ENCODE measurements around the gene SULT2A1.
A peak's percentile ranks its signal among the peaks of the same experiment; 100 is the strongest.
"Not testable (repeated sequence)": the region's sequence is repeated elsewhere in the genome, so short reads cannot be mapped to it uniquely, and the experiment has no call there.

SULT2A1 gene, protein sequence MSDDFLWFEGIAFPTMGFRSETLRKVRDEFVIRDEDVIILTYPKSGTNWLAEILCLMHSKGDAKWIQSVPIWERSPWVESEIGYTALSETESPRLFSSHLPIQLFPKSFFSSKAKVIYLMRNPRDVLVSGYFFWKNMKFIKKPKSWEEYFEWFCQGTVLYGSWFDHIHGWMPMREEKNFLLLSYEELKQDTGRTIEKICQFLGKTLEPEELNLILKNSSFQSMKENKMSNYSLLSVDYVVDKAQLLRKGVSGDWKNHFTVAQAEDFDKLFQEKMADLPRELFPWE

DNA sequence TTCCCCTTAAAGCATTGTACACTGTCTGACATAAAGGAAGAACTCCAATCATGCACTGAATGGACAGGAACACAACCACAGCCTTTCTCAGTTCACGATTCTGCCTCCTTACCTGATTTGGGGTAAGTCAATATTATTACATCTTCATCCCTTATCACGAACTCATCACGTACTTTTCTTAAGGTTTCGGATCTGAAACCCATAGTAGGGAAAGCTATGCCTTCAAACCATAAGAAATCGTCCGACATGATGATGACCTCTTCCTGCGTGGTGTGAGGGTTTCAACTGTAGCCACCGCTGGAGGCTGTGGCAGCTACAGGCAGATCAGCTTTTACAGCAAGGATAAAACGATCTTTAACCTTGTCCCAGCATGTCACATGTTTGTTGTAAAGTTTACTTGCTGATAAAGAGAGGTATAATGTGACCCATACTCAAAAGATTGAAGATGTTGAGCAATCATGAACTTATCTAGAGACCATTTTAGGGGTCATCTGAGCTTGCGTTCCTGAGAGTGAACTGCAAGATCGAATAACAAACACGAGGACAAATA lies at the start of gene SULT2A1:
Gene SULT2A1 (minus strand): TSS at position 306 of the 550 bp plus-strand sequence. CDS start 58 bp downstream, at position 248.
- DNase-seq = no peak

DNA sequence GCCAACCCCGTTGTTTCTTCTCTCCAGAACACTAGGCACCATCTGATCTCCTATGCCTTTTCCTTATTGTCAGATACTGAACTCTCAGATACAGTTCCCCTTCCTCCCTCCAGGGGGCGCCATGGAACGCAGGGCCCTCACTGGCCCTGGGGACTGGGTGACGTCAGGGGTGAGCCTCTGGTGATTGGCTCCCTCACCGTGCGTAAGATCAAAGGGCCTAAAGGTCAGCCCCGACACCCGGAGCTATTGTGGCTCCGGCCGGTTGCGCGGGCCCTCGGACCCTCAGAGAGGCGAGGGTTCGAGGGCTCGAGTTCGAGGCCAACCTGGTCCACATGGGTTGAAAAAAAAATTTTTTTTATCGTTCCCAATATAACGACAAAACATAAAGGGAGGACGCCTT lies 42.5 kb upstream of the SULT2A1 start:
- not testable (repeated sequence) for DNase-seq

DNA sequence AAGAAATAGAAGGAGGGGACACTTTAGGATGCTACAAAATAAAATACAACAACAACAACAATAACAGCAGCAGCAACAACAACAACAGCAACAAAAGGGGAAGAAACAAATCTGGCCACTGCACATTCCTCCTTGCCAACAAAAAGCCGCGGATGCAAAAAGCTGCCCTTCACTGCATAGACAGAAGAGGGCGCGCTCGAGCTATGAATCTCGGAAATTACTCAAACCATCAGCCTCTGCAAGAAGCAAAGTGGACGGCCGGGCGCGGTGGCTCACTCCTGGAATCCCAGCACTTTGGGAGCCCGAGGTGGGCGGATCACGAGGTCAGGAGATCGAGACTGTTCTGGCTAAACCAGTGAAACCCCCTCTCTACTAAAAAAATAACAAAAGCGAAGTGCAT lies 34.0 kb upstream of the SULT2A1 start:
- DNase-seq = not testable (repeated sequence)

DNA sequence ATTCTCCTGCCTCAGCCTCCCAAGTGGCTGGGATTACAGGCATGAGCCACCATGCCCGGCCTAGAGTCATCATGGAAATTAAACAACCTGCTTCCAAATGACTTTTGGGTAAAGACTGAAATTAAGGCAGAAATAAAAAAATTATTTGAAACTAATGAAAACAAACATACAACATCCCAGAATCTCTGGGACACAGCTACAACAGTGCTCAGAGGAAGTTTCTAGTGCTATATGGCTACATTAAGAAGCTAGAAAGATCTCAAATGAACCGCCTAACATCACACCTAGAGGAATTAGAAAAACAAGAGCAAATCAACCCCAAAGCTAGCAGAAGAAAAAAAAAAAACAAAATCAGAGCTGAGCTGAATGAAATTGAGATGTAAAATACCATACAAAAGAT lies 24.1 kb upstream of the SULT2A1 start:
- DNase-seq = not testable (repeated sequence)

DNA sequence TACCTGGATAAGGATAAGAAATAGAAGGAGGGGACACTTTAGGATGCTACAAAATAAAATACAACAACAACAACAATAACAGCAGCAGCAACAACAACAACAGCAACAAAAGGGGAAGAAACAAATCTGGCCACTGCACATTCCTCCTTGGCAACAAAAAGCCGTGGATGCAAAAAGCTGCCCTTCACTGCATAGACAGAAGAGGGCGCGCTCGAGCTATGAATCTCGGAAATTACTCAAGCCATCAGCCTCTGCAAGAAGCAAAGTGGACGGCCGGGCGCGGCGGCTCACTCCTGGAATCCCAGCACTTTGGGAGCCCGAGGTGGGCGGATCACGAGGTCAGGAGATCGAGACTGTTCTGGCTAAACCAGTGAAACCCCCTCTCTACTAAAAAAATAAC lies 23.2 kb upstream of the SULT2A1 start:
- DNase-seq = not testable (repeated sequence)

DNA sequence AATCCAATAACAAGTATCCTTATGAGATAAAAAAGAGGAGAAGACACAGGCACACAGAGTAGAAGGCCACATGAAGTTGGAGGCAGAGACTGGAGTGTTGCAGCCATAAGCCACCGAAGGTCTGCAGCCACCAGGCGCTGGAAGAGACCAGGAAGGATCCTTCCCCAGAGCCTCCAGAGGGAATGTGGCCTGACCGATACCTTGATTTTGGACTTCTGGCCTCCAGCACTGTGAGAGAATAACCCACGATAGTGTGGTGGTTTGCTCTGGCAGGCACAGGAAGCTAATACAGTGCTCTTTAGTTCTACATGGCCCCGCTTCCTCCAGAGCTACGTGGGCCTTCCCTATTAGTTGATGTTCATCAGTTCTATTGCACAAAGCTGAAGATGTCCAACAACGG lies 15.3 kb upstream of the SULT2A1 start:
- no peak for DNase-seq

DNA sequence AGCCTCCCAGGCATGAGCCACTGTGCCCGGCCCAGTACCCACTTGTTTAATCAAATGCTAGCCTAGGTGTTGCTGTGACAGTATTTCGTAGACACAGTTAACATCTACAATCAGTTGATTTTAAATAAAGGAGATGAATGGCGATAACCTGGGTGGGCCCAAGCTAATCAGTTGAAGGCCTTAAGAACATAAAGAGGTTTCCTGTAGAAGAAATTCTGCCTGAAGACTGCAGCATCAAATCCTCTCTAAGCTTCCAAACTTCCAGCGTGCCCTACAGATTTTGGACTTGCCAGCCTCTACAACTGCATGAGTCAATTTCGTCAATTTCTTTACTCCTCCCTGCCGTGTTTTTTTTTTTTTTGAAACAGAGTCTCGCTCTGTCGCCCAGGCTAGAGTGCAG lies 13.2 kb upstream of the SULT2A1 start:
- no peak for DNase-seq

DNA sequence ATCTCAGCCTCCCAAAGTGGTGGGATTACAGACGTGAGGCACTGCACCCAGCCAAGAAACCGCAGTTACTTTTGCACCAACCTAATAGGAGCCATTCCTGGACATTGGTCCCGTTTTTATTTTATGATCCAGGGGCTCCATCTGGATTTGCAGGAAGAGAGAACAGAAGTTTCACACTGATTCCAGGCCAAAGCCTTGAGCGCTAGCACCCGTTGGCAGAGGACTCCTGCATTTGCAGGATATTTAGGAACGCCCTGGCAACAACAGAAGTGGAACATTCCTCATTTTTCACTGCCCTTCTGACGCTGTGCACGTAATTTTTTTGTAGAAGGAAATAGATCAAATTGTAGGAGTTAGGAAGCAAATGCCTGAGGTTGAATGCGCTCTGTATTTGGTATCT lies 11.7 kb upstream of the SULT2A1 start:
- no peak for DNase-seq

DNA sequence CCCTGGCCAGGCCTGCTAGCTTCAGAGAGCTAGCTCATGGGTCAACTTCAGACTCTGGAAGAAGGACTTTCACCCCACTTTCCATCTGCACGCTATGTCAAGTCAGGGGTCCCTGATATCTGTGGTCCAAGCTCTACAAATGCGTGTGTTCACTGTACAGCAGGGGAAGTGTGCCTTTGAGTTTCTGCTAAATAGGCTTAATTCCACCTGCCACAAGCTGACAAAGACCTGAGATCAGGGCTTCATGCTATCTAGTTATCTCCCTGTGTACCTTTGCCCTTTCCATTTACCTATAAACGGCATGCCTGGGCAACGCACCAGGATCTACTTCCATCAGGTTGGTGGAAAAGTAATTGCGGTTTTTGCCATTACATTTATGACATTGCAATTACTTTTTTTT lies 10.7 kb upstream of the SULT2A1 start:
- no peak for DNase-seq

DNA sequence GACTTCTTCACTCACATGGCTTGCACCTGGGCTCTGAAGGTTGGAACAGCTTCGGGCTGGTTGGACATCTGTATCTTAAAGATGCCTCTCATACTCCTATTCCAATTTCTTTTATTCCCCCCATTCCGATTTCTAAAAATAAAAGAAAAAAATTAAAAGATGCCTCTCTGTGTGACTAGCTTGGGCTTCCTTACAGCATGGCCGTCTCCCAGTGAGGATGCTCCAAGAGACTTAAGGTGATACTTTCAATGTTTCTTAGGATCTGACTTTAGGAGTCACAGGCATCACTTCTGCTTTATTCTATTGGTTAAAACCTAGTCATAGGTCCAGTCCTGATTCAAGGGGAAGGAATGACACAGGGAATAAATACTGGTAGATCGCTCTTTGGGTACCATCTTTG lies 9.9 kb upstream of the SULT2A1 start:
- DNase-seq = no peak

DNA sequence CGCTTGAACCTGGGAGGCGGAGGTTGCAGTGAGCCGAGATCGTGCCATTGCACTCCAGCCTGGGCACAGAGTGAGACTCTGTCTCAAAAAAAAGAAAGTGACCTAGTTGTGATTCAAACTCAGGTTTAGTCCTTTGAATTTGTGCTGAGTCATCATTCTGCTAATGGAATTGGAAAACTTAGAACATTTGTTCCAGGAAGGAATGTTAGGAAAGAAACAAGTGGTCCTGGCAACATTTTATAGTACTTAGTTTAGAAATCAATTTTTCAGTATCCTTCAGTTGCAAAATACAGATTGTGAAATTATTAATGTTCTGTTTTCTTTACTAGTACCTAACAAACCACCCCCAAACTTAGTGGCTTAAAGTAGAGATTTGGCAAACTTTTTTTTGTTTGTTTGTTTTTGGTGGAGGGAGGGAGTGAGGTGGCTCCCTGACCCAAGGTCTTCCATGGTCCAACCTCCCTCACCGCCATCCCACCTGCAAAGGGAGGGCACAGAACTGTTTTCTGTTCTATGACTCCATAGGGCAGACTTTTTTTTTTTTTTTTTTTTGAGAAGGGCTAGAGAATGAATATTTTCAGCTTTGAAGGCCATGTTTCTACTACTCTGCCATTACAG lies 9.2 kb upstream of the SULT2A1 start:
- DNase-seq = no peak

DNA sequence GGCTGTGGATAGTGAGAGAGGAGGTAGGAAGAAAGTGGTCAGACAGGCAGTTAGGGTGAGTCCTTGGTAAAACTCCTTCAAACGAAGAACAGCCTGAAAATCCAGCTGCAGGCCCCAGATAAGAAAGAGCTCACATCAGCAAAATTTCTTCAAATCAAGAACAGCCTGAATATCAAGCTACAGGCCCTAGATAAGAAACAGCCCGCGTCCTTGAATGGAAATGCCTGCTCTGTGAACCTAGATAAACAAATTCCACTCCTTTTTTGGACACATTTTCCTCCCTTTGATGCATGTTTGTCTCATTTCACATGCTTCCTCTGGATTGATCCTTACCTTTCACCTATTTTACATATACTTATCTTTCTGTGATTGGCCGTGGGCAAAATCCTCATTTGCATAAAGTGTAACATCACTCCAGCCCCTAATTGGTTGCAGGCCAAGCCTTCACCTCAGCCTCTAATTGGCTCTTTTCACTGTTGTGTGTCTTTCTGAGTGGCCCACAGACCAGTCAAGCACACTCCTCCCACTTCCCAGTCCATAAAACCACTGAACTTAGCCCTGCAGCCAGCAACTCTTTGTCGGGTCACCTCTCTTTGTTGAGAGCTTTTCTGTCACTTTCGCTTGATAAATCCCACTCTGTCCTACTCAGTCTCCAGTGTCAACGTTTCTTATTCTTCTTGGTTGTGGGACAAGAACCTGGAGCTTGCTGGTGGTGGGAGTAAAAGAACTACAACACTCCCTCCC lies 6.0 kb upstream of the SULT2A1 start:
- DNase-seq = no peak

DNA sequence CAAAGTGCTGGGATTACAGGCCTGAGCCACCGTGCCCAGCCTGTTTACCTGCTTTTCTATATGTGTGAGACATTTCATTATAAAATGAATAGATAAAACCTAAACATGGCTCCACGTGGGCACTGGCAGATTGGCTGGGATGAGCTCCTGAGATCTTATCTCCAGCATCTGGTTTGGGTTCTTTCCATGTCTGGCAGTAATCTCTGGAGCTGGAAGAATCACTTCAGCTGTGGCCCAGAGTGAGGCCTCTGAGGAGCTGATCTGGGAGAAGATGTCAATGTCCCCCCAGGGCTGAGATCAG lies 5.5 kb upstream of the SULT2A1 start:
- DNase-seq = no peak

DNA sequence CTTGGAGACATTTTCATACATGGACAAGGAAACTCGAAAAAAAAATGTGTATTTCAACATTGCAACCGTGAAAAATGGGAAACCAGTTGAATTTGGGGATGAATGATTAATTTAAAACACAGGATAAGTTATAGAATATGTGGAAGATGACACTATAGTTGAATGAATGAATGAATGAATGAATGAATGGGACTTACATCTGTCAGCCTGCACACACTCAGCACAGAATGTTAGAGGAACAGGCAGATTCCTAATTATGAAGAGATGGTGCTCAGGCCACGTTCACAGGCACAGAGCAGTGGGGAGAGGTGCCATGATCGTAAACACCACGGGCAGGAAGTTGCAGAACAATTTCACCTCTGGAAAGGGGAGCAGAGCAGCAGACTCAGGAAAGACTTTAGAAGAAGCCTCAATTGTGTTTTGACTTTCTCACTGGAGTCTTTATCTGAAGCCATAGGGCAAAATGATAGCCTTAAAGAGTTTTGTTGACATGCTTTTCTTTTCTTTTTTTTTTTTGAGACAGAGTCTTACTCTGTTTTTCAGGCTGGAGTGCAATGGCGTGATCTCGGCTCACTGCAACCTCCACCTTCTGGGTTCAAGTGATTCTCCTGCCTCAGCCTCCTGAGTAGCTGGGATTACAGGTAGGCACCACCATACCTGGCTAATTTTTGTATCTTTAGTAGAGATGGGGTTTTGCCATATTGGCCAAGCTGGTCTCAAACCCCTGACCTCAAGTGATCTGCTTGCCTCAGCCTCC lies 4.9 kb upstream of the SULT2A1 start:
- no peak for DNase-seq

DNA sequence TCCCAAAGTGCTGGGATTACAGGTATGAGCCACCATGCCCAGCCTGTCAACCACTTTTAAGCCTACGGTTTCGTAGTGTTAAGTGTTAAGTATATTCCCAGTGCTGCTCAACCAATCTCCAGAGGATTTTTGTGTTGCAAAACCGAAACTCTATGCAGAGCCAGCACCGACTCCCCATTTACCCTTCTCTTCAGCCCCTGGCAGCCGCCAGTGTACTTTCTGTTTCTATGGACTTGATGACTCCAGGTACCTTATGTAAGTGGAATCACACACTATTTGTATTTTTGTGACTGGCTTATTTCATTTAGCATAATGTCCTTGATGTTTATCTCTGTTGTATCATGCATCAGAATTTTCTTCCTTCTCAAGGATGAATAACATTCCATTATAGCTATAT lies 1.1 kb downstream of the SULT2A1 start:
- no peak for DNase-seq

DNA sequence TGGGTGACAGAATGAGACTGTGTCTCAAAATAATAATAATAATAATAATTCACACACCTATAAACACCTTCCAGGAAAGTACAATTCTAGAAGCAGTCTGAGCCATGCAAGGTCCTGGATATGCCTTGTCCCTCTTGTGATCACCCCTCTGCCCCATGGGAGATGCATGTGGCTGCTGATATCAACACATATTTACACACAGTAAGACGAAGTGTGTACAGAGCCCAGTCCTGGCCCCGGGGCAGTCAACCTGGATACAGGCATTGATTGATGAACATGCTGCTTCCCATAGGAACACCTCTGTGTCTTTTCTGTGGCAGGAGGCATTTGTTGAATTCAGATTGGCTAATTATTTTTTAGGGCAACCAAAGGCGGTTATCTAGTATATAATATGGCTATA lies 3.2 kb downstream of the SULT2A1 start:
- DNase-seq = no peak

DNA sequence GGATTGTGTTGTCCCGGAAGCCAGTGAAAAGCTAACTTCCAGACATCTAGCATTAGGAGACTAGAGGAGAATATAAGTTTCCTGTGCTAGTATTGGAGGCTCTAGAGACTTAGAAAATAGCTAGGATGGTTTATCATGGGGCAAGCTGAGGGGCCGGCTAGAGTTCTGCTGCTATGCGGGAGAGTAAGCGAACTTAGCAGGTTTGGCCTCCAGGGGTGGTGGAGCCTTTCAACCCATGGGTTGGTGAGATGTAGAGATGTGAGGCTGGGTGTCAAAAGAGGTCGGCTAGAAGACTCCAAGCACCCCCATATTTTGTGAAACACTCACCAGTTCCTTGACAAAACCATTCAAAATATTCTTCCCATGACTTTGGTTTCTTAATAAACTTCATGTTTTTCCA lies 4.4 kb downstream of the SULT2A1 start:
- DNase-seq = no peak

DNA sequence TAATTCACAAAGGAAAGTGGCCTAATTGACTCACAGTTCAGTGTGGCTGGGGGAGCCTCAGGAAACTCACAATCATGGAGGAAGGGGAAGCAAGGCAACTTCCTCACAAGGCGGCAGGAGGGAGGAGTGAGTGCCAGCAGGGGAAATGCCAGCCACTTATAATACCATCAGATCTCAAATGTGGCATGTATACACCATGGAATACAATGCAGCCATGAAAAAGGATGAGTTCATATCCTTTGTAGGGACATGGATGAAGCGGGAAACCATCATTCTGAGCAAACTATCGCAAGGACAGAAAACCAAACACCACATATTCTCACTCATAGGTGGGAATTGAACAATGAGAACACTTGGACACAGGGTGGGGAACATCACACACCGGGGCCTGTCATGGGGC lies 6.7 kb downstream of the SULT2A1 start:
- DNase-seq = not testable (repeated sequence)

DNA sequence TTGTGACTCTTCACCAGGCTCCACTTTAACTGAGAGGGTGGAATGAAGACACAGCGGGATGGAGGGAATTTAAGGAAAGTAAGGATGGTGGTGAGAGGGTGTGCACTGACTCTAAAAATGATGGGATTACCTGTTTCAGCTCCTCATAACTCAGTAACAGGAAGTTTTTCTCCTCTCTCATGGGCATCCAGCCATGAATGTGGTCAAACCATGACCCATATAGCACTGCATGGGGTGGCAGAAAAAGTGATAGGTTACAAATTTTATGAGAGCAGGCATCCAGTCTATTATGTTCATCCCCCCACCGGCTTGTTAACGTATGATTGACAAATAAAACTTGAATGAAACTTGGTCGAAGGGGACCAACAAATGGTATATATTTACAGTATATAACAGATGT lies 7.2 kb downstream of the SULT2A1 start:
- no peak for DNase-seq

DNA sequence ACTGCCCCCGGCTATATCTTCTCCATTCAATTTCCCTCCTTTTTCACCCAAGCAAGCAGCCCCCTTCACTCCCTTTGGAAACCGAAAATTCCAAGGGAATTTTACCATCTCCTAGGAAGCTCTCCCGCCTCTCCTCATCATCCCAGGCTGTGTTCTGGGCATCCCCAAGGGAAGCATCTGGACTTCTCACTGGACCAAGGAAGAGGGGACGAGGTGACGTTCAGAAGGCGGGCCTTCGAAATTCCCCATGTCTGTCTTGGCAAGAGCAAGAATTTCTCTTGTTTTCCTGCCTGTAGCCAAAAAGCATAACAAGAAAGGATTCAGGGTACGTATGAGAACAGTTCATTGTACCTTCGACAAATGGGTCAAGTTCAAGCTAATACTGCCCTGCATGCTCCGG lies 20.9 kb downstream of the SULT2A1 start:
- no peak for DNase-seq

DNA sequence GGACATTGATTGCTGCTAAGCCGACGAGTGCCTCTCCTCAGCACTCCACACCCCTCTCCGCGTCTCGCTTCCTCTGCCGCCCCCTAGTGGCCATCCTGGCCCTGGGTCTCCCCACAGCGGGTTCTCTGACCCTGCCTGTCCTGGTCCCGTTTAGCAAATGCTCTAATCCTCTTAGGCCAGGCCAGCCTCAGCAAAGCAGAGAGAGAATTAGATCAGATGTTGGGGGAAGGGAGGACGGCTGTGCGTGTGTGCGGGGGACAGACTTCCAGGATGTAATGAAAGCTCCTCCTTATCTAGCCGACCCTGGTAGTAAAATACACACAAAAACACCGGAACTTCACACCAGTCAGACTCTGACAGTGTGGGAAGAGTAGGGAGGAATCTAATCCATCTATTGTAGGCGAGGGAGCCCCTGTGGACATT lies 22.6 kb downstream of the SULT2A1 start:
- DNase-seq = peak; percentile 1

DNA sequence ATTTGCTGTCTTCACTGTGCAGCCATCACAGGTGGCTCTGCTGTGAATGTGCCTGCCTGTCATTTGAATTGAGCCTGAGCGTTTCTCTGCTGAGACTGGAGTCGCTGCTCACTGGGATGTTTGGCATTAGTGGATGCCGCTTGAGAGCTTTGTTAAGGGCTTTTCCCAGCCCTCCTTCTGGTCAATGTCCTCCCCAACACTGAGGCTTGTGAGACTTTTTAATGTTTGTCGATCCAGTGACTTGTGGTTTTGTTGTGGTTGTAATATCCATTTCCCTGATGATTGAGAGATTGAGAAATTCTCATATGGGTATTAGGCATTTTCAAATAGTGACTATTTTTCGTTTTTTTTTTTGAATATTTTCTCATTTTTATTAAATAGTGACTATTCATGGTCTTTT lies 24.5 kb downstream of the SULT2A1 start:
- no peak for DNase-seq

DNA sequence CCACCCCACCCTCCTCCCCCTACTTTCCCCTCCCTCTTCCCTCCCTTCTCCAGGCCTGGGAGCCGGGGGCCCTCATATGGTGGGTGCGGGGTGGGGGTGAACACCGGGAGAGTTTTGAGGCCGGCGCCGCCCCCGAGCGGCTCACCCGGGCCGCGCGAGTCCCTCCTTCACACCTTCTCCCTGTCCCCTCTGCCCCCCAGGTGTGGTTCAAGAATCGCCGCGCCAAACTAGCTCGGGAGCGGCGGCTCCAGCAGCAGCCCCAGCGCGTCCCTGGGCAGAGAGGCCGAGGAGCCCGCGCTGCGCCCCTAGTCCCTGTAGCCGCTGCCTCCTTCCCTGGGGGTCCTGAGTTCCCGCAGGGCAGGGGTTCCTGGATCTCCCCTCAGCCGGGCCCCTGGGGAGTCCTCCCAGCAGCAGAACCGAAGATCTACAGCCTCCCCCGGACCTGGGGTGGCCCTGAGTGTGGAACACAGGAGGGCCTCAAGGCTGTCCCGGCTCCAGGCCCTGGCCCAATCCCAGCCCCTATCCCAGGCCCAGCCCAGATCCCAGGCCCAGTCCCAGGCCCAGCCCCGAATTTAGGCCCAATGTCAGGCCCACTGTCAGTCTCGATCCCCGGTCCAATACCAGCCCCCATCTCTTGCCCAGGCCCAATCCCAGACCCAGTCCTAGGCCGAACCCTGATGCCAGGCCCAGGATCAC lies 25.4 kb downstream of the SULT2A1 start:
- no peak for DNase-seq

Measured in NCI-H1417 treated with DMSO at 0.1 percent for 48 hours (cell line).